Fibroblast of pulmonary artery (primary cell): ENCODE measurements around the gene RBM12.
"Not testable (repeated sequence)": the region's sequence is repeated elsewhere in the genome, so short reads cannot be mapped to it uniquely, and the experiment has no call there.

Source experiments
- DNase-seq: peaks from one replicate; pipeline ENCODE4 v3.0.0-alpha.2; 2010; ENCODE audit warnings: low read depth
- H3K4me3 ChIP-seq: replicated peaks from 2 replicates; pipeline ENCODE4 v1.5.1; 2011; ENCODE audit warnings: low read depth, mild to moderate bottlenecking, control low read depth, low read length, moderate library complexity
- TF ChIP-seq, protein P1 (sequence below): IDR thresholded peaks from 2 replicates; pipeline ENCODE4 v1.5.1; 2011; ENCODE audit warnings: mild to moderate bottlenecking, control low read depth, low read length, inconsistent platforms; ENCODE audit errors: missing control alignments

Gene RBM12

DNA sequence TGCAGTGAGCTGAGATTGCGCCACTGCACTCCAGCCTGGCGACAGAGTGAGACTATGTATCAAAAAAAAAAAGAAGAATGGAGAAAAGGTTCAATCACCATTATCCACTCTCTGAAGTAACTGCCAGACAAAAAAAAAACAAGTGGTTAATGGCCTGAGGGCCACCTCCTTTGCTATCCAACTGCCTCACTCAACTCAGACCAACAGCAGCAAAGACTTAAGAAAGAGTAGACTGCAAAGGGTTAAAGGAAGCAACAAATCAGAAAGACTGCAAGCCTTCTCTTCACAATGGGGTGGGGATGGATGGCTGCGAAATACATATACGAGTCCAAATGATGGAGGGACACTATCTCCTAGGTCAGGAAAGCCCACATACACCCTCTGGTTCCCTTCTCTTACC, 31.3 kb upstream of the RBM12 start:
- H3K4me3 ChIP-seq = no peak overlapping the region
- TF ChIP-seq, protein P1, sequence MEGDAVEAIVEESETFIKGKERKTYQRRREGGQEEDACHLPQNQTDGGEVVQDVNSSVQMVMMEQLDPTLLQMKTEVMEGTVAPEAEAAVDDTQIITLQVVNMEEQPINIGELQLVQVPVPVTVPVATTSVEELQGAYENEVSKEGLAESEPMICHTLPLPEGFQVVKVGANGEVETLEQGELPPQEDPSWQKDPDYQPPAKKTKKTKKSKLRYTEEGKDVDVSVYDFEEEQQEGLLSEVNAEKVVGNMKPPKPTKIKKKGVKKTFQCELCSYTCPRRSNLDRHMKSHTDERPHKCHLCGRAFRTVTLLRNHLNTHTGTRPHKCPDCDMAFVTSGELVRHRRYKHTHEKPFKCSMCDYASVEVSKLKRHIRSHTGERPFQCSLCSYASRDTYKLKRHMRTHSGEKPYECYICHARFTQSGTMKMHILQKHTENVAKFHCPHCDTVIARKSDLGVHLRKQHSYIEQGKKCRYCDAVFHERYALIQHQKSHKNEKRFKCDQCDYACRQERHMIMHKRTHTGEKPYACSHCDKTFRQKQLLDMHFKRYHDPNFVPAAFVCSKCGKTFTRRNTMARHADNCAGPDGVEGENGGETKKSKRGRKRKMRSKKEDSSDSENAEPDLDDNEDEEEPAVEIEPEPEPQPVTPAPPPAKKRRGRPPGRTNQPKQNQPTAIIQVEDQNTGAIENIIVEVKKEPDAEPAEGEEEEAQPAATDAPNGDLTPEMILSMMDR = no peak
- DNase-seq = no peak

DNA sequence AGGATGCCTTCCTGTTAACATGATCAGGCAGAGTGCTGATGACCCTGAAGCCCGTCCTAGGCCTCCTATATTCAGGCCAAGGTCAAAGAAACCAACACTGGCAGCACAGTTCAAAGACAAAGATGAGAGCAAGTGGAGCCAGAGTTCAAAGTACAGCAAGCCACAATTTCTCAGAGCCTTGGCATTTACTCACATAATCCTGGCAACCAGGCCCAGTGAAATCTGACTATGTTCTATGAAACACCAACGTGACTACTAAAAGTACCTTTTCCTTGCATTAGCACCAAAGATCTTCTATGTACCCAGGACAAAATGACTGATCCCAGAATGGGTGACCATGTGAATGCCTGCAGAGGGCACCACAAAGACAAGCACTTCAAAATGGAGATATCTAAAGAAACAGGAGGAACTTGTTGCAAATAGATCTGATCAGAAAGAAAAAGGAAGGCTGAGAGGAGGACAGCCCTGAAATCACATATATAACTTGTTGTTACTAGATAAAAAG, 30.6 kb upstream of the RBM12 start:
- TF ChIP-seq, protein P1 = no peak
- no peak for DNase-seq
- H3K4me3 ChIP-seq = no peak overlapping the region

DNA sequence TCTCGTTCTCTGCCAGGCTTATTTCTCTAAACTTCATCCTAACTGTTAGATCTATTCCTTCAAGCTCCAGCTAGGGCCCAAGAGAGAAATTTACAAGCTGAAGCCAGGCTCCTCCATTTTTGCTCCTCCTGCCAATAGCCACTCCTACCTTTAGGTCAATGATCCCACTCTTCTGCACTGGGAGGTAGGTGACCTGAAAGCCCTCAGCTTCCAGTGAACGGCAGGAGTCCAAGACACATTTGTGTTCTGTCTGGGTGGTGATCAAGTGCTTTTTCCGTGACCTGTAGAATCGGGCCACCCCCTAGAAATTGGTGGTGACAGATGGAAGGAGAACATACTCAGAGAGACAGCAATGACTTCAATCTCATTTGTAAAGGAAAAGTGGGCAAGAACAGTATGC, 25.6 kb upstream of the RBM12 start:
- DNase-seq = no peak
- TF ChIP-seq, protein P1 = no peak
- no peak overlapping the region for H3K4me3 ChIP-seq

DNA sequence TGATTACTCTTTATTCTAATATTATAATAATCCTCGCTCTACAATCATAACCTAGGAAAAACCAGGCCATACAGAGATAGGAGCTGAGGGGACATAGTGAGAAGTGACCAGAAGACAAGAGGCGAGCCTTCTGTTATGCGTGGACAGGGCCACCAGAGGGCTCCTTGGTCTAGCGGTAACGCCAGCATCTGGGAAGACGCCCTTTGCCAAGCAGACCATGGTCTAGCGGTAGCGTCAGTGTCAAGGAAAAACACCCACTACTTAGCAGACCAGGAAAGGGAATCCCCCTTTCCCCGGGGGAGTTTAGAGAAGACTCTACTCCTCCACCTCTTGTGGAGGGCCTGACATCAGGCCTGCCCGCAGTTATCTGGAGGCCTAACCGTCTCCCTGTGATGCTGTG, 22.2 kb upstream of the RBM12 start:
- H3K4me3 ChIP-seq, DNase-seq: not testable (repeated sequence)
- TF ChIP-seq, protein P1 = peak; percentile 17

DNA sequence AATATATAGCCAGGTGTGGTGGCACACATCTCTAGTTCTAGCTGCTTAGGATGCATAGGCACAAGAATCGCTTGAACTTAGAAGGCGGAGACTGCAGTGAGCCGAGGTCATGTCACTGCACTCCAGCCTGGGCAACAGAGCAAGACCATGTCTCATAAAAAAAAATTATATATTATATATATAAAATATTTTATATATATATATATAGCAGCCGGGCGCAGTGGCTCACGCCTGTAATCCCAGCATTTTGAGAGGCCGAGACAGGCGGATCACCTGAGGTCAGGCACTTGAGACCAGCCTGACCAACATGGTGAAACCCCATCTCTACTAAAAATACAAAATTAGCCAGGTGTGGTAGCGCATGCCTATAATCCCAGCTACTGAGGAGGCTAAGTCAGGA, 20.7 kb upstream of the RBM12 start:
- not testable (repeated sequence) for H3K4me3 ChIP-seq, DNase-seq

DNA sequence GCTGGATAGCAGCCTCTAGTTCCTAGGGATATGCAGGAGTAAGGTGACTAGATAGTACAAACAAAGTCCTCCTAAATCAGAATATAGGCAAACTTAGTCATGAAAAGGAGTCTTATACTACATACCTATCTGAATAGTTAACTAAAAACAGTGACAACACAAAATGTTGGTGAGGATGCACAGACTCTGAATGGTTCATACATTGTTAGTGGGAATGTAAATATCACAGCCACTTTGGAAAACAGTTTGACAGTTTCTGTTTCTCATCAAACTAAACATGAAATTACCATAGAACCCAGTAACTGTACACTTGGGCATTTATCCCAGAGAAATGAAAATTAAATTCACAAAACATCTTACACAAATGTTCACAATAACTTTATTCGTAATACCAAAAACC, 17.3 kb upstream of the RBM12 start:
- TF ChIP-seq, protein P1 = no peak
- DNase-seq = no peak
- no peak overlapping the region for H3K4me3 ChIP-seq

DNA sequence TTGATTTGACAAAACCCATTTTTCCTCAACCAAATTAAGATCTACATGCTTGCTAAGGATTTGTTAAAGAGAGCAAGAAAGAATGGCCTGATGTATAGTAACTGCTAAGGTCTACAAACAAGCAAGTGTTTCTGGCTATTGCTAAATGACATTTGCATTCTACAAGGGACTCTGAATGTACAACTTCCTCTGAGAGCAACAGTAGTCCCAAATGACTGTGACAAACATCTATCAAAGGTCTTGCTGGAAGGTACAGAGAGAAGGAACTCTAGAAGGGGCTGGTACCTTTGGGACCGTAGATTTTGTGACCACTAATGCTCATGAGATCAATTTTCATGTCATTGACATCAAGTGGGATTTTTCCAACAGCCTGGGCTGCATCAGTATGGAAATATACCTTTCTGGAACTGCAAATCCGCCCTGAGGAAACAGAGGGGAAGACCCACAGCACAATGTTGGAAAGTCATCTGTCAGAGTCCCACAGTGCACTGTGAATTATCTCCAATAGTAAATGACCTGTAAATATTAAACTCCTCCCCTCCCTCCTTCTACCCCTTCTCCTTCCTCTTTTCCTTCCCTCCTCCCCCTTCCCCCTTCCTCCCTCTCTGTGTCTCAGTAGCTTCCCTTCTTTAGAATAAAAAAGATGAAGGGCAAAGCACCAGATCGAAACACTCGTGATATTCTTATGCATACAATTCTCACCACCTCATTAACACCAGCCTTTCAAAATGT, 15.9 kb upstream of the RBM12 start:
- H3K4me3 ChIP-seq = no peak overlapping the region
- TF ChIP-seq, protein P1 = no peak
- DNase-seq = no peak
